GM19351 (cell line): Measurements from ENCODE around the gene NLRC3.
"Not testable (repeated sequence)": the region's sequence is repeated elsewhere in the genome, so short reads cannot be mapped to it uniquely, and the experiment has no call there.

ENCODE experiments used
- ATAC-seq: cut with Tn5 transposase; IDR thresholded peaks from one replicate; pipeline ENCODE4 v1.9.1; 2021; ENCODE audit warnings: mild to moderate bottlenecking, moderate library complexity; ENCODE audit not compliant: unreplicated experiment

The NLRC3 gene

GRCh38 chr16:3519581-3519980 lies 57.6 kb downstream of the NLRC3 start:
- no peak for ATAC-seq

GRCh38 chr16:3518986-3519348 lies 58.2 kb downstream of the NLRC3 start:
- ATAC-seq = no peak

- ATAC-seq = no peak
Observed at GRCh38 chr16:3518292-3518985, 58.8 kb downstream of the NLRC3 start.

- no peak for ATAC-seq
Observed at GRCh38 chr16:3515897-3516296, 61.3 kb downstream of the NLRC3 start.

- no peak for ATAC-seq
Observed at GRCh38 chr16:3514621-3515020, 62.6 kb downstream of the NLRC3 start.

GRCh38 chr16:3513892-3514583 lies 63.2 kb downstream of the NLRC3 start:
- no peak for ATAC-seq

- no peak for ATAC-seq
Observed at GRCh38 chr16:3511286-3512180, 65.7 kb downstream of the NLRC3 start.

GRCh38 chr16:3510416-3510815 lies 66.8 kb downstream of the NLRC3 start:
- no peak for ATAC-seq

- no peak for ATAC-seq
Observed at GRCh38 chr16:3509470-3509928, 67.7 kb downstream of the NLRC3 start.

- no peak for ATAC-seq
Observed at GRCh38 chr16:3508736-3509135, 68.5 kb downstream of the NLRC3 start.

- ATAC-seq = no peak
Observed at GRCh38 chr16:3503523-3503922, 73.7 kb downstream of the NLRC3 start.

GRCh38 chr16:3501783-3502400 lies 75.3 kb downstream of the NLRC3 start:
- ATAC-seq = no peak

GRCh38 chr16:3501412-3501761 lies 75.8 kb downstream of the NLRC3 start:
- ATAC-seq = not testable (repeated sequence)

- no peak for ATAC-seq
Observed at GRCh38 chr16:3498988-3499387, 78.2 kb downstream of the NLRC3 start.

- no peak for ATAC-seq
Observed at GRCh38 chr16:3497771-3498170, 79.4 kb downstream of the NLRC3 start.

GRCh38 chr16:3496386-3496785 lies 80.8 kb downstream of the NLRC3 start:
- no peak for ATAC-seq

- ATAC-seq = no peak
Observed at GRCh38 chr16:3495176-3495575, 82.0 kb downstream of the NLRC3 start, which contains the start of gene C16orf90. Gene C16orf90 (minus strand): TSS chr16:3495489. CDS start chr16:3495421, 68 bp downstream.

GRCh38 chr16:3494386-3494973 lies 82.7 kb downstream of the NLRC3 start:
- ATAC-seq = no peak

- no peak for ATAC-seq
Observed at GRCh38 chr16:3492356-3492755, 84.8 kb downstream of the NLRC3 start.

- no peak for ATAC-seq
Observed at GRCh38 chr16:3490911-3491629, 86.1 kb downstream of the NLRC3 start.
